ENCODE results near the gene DAGLA.

DNA sequence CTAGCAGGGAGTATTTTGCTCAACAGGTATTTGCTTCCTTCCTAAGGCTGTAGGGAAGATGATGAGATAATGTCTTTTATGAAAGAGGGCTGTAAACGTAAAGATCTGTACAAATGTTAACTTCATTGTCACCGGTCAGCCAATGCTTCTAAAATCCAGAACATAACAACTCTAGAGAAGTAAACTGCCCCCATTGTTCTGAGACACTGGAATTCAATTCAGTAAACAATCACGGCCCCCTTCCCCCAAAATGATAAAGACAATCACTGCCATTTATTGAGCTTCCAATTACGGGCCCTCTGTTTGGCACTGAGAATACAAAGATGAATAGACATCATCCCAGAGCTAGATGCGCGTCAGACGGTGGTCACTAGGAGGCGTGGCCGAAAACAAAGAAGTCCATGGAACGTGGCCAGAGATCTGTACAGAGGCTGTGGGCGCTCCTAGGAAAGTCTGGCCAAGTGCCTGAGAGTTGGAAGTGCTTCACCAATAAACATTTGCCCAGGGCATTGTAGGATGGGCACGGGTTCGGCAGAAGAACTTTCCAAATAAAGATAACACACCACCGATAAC, 111.6 kb downstream of the DAGLA start:
- TF ChIP-seq EZH2phosphoT487 (IDR thresholded peaks at IDR 0.05; ENCODE audit: insufficient read depth, low read depth): no peak
- TF ChIP-seq EZH2 (IDR thresholded peaks at IDR 0.05; ENCODE audit: insufficient read depth, poor library complexity, severe bottlenecking): no peak

All from GM23248 (cell line).